NB4 (cell line): ENCODE results near the gene PRDM15.

ENCODE experiments used
- DNase-seq: peaks from one replicate; pipeline ENCODE4 v3.0.0; 2010; ENCODE audit warnings: low read depth
- H3K4me3 ChIP-seq: one replicate; pipeline ENCODE4 v1.5.1; 2011; ENCODE audit warnings: mild to moderate bottlenecking, low read depth, low read length, moderate library complexity
- MYC ChIP-seq: IDR thresholded peaks from 2 replicates; pipeline ENCODE4 v1.6.1; 2011; ENCODE audit warnings: low read depth, low read length
- POLR2A ChIP-seq: IDR thresholded peaks from 2 replicates; pipeline ENCODE4 v1.6.1; 2011; ENCODE audit warnings: mild to moderate bottlenecking; ENCODE audit not compliant: insufficient read length; ENCODE audit errors: extremely low read depth
- TF ChIP-seq, protein P1 (sequence below): IDR thresholded peaks from one replicate; pipeline ENCODE4 v1.5.1; 2012; ENCODE audit warnings: low read depth, low read length
- TF ChIP-seq, protein P2 (sequence below): IDR thresholded peaks from 2 replicates; pipeline ENCODE4 v1.6.1; 2011; ENCODE audit warnings: low read depth, low read length

The PRDM15 gene

DNA sequence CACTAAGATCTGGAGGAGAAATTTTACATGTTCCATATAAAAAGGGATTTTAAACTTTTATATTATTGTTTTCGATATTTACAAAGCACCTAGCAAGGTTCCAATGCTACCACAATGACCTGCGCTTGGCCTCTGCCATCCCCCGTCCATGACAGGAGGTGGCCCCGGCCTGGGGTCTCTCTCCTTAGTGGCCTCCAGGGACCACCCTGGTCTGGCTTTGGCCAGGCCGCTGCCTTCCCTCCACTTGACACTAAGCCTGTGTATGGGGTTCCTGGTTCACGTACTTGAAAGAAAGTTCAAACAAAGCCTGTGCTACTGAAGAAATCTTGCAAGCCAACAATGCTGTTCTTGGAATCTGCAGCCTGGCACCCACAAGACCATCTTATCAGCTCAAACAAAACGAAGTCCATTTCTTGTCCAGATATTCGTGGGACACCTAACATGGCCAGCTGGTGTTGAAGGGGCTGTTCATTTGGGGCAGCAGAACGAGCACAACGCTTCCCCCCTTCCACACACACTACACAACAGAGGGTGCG, 12.8 kb downstream of the PRDM15 start:
- TF ChIP-seq MYC (no peak), POLR2A (no peak)
- TF ChIP-seq, protein P1, sequence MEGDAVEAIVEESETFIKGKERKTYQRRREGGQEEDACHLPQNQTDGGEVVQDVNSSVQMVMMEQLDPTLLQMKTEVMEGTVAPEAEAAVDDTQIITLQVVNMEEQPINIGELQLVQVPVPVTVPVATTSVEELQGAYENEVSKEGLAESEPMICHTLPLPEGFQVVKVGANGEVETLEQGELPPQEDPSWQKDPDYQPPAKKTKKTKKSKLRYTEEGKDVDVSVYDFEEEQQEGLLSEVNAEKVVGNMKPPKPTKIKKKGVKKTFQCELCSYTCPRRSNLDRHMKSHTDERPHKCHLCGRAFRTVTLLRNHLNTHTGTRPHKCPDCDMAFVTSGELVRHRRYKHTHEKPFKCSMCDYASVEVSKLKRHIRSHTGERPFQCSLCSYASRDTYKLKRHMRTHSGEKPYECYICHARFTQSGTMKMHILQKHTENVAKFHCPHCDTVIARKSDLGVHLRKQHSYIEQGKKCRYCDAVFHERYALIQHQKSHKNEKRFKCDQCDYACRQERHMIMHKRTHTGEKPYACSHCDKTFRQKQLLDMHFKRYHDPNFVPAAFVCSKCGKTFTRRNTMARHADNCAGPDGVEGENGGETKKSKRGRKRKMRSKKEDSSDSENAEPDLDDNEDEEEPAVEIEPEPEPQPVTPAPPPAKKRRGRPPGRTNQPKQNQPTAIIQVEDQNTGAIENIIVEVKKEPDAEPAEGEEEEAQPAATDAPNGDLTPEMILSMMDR: no peak
- TF ChIP-seq, protein P2, sequence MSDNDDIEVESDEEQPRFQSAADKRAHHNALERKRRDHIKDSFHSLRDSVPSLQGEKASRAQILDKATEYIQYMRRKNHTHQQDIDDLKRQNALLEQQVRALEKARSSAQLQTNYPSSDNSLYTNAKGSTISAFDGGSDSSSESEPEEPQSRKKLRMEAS: no peak

DNA sequence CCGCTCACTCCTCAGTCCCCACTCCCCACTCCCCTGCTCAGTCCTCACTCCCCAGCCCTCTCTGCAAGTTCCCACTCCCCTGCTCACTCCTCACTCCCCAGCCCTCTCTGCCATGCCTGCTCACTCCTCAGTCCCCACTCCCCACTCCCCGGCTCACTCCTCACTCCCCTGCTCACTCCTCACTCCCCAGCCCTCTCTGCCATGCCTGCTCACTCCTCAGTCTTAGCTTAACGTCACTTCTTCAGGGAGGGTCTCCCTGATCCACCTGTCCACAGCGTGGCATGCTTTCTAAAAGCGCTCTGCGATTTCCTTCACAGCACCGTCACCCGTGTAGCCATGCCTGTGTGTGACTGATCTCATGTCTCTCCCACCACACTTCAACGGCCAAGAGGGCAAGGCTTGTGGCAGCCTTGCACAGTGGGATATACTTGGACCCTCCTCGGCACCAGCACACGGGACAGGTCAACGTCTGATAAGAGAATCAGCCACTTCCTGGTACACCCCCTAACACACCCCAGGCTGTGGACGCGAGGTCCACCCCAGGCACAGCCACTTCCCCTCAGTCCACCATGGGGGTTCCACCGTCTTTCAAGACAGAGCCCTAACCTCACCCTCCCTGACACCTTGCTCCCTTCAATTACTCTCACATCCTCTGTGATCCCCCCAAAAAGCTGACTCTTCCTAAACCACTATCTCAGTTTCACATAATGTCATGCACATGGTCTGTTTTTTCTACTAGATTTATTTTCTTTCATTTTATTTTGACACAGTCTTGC, 14.0 kb downstream of the PRDM15 start:
- TF ChIP-seq, protein P1: no peak
- TF ChIP-seq MYC: no peak
- TF ChIP-seq, protein P2: no peak
- TF ChIP-seq POLR2A: no peak

More for the DNA sequence above, 12.8 kb downstream of the PRDM15 start:
- H3K4me3 ChIP-seq: no peak overlapping the region
- no peak for DNase-seq

DNA sequence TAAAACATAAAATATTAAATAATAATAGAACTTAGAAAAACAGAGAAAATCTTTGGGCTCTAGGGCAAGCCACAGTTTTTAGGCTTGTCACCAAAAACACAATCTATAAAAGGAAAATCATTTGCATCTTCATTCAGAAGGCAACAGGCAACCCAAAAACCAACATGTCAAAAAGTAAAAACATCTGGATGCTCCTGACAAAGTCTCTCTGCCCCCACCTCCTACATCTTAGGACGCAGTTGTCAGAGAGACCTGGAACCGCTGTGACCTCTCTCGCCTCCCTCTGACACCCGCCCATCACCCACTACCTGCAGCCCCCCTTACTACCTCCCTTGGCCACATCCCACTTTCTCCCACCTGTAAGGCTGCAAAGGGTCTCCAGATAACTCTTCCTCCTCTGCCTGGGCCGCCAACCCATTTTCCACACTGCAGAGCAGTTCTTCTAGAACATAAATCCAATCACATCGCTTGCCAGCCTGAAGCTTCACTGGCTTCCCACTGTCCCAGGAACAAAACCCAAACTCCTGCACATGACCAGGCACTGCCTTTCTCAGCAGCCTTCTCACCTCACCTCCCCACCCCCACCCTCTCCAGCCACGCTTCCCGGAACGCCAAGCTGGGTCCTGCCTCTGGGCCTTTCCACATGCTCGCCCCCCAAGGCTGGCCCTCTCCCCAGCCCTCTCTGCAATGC, 14.7 kb downstream of the PRDM15 start:
- TF ChIP-seq, protein P1: no peak
- TF ChIP-seq MYC: no peak
- TF ChIP-seq POLR2A: no peak
- TF ChIP-seq, protein P2: no peak
- no peak for DNase-seq
- no peak overlapping the region for H3K4me3 ChIP-seq

More for the DNA sequence above, 14.0 kb downstream of the PRDM15 start:
- DNase-seq: no peak
- H3K4me3 ChIP-seq: no peak overlapping the region

DNA sequence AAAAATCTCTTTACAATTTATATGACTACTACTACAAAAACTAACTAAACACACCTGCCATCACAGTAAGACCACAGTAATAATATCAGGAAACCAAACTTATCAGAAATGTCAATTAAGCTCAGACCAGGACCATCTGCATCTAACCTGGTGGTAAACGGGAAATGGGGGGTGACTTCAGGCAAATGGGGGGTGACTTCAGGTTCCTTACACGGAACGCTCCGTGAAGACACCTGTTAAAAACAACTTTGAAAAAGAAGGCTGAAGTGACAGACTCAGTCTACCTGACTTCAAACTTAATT, 15.8 kb downstream of the PRDM15 start:
- TF ChIP-seq, protein P2: no peak
- TF ChIP-seq MYC: no peak
- TF ChIP-seq, protein P1: no peak
- no peak for TF ChIP-seq POLR2A
- H3K4me3 ChIP-seq: no peak overlapping the region
- no peak for DNase-seq

DNA sequence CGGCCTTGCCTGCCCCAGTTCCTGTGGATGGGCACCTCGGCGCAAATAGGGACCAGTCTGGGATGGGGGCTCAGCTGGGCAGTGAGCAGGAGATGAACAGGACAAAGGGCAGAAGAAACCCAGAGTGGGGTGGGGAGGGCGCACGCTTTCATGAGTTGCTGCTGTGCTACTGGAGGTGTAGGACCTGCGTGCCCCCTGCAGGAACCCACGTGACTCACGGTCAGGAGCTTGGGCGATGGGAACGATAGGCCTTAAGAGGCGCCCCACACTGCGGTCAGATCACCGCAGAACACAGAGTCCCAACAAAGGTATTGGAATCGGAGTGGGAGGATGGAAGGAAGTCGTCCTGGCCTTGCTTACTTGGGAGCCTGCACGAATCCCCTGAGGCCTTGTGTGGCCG, 17.2 kb downstream of the PRDM15 start:
- DNase-seq: no peak
- no peak overlapping the region for H3K4me3 ChIP-seq
- TF ChIP-seq POLR2A: no peak
- TF ChIP-seq, protein P1: no peak
